NT2/D1 (cell line): ENCODE data around the gene PHAF1.

ENCODE experiments used
- SUZ12 ChIP-seq: IDR thresholded peaks from 2 replicates; pipeline ENCODE4 v1.6.1; 2011; ENCODE audit not compliant: insufficient read length, insufficient read depth; ENCODE audit errors: extremely low read depth
- YY1 ChIP-seq: IDR thresholded peaks from 2 replicates; pipeline ENCODE4 v1.6.1; 2011; ENCODE audit not compliant: insufficient read length, insufficient read depth
- ZNF274 ChIP-seq: IDR thresholded peaks from 2 replicates; pipeline ENCODE4 v1.6.1; 2011; ENCODE audit warnings: mild to moderate bottlenecking, low read depth, low read length

DNA sequence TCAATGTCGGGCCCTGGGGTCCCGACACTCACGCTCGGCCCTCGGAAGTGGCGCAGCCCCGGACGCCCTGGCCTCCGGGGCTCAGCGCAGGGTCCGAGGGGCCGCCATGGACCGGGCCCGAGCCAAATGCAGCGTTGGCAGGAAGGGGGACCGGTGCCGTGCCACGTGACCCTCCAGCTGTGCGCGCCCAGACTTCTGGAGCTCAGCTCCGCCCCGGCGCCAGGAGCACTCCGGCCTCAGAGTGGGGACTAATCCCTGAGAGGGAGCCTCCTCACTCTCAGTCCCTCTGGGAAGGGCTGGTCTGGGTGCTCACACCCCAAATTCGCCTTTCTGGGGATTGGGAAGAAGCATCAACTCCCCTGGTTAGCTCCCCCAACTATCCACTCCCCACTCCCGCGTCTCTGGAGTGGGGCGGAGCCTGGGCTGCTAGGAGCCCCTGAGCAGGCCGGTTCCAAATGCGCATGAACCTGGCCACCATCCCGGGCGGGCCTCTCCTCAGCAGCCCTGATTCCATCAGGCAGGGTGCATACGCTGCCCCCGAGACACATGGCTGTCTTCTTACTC lies 41.2 kb downstream of the PHAF1 start, which contains the start of gene B3GNT9:
- no peak for TF ChIP-seq YY1
- no peak for TF ChIP-seq ZNF274
- no peak for TF ChIP-seq SUZ12
